Measurements from ENCODE around the gene PNPLA7.
"Not testable (repeated sequence)": the region's sequence is repeated elsewhere in the genome, so short reads cannot be mapped to it uniquely, and the experiment has no call there.

Gene PNPLA7

GRCh38 chr9:137574192-137574591 lies 24.0 kb upstream of the PNPLA7 start:
- no peak for DNase-seq

GRCh38 chr9:137570566-137570965 lies 20.4 kb upstream of the PNPLA7 start:
- no peak for DNase-seq

- no peak for DNase-seq
Measured at GRCh38 chr9:137569609-137570203, 19.5 kb upstream of the PNPLA7 start.

- DNase-seq: not testable (repeated sequence)
Measured at GRCh38 chr9:137568445-137568844, 18.2 kb upstream of the PNPLA7 start.

- no peak for DNase-seq
Measured at GRCh38 chr9:137564817-137565411, 14.7 kb upstream of the PNPLA7 start.

- no peak for DNase-seq
Measured at GRCh38 chr9:137564134-137564533, 13.9 kb upstream of the PNPLA7 start.

GRCh38 chr9:137558127-137558526 lies 7.9 kb upstream of the PNPLA7 start:
- DNase-seq: no peak

- no peak for DNase-seq
Measured at GRCh38 chr9:137556069-137556838, 6.1 kb upstream of the PNPLA7 start.

- DNase-seq: no peak
Measured at GRCh38 chr9:137555179-137555578, 5.0 kb upstream of the PNPLA7 start.

GRCh38 chr9:137554349-137554748 lies 4.1 kb upstream of the PNPLA7 start:
- DNase-seq: no peak

- not testable (repeated sequence) for DNase-seq
Measured at GRCh38 chr9:137553654-137554053, 3.5 kb upstream of the PNPLA7 start.

GRCh38 chr9:137552022-137552768 lies 2.0 kb upstream of the PNPLA7 start:
- DNase-seq: peak in 1 of 2 experiments; percentile 27

- peak; percentile 74 to 78 for DNase-seq
Measured at GRCh38 chr9:137551264-137552021, 1.2 kb upstream of the PNPLA7 start, which contains the start of gene MRPL41. TSS of gene MRPL41 (plus strand) at chr9:137551879. CDS start at chr9:137552082, 203 bp downstream.

- DNase-seq: not testable (repeated sequence)
Measured at GRCh38 chr9:137550958-137551263, 709 bp upstream of the PNPLA7 start.

GRCh38 chr9:137547687-137548543 lies 2.3 kb downstream of the PNPLA7 start:
- DNase-seq: no peak

- no peak for DNase-seq
Measured at GRCh38 chr9:137545123-137545522, 5.1 kb downstream of the PNPLA7 start.

GRCh38 chr9:137544176-137544760 lies 5.9 kb downstream of the PNPLA7 start:
- no peak for DNase-seq

- DNase-seq: no peak
Measured at GRCh38 chr9:137543237-137543963, 6.8 kb downstream of the PNPLA7 start.

GRCh38 chr9:137542486-137542885 lies 7.7 kb downstream of the PNPLA7 start:
- no peak for DNase-seq

GRCh38 chr9:137540536-137540935 lies 9.7 kb downstream of the PNPLA7 start:
- DNase-seq: no peak

- no peak for DNase-seq
Measured at GRCh38 chr9:137538058-137538457, 12.1 kb downstream of the PNPLA7 start.

Data from SW 1271 (cell line).